HepG2 (cell line): Measurements from ENCODE around the gene RUNX3. TPM values are rescaled to one million over a fixed set of nuclear protein-coding genes. Genes with fewer than 3 reads are reported as not detected.

Experiments
- ATAC-seq: fragments of 200-7000 bp; cut with Tn5 transposase; 3 replicates; pipeline ENCODE4 v1.9.1; 2020; ENCODE audit warnings: mild to moderate bottlenecking, moderate library complexity
- BruUV-seq: library from RNA; stranded (reverse); fragments of 400-500 nt; replicated peaks from 2 replicates; lab custom pipeline; 2021; lab: Mats Ljungman, UMichigan
- CTCF ChIA-PET: fragments of 300-600 bp; formaldehyde crosslinking; extraction: SDS; loops from one replicate; lab custom pipeline; 2021; ENCODE audit warnings: low total read pairs, inconsistent platforms, low intra/inter-chr PET ratio; lab: Yijun Ruan, JAX
- POLR2A ChIA-PET: fragments of 350-600 bp; sonication (Branson Sonifier 250); formaldehyde crosslinking; loops from one replicate; lab custom pipeline; 2020; ENCODE audit warnings: antibody characterized with exemption, inconsistent platforms; lab: Yijun Ruan, JAX
- DNase-seq: peaks from one replicate; pipeline ENCODE4 v3.0.0-alpha.2; 2015; ENCODE audit warnings: low spot score
- FAIRE-seq: peaks from 3 replicates; lab custom pipeline; 2011; peaks lifted over from hg19 to GRCh38; lab: Jason Lieb, UNC
- H2AFZ ChIP-seq: one replicate; pipeline ENCODE4 v1.6.1; 2011; ENCODE audit warnings: low read length, inconsistent platforms
- H3K27ac ChIP-seq: fragments of 300-600 bp; 3 replicates; pipeline ENCODE4 v1.8.0; 2011; ENCODE audit warnings: mixed run types, mild to moderate bottlenecking, mixed read lengths, low read length, inconsistent platforms; ENCODE audit not compliant: insufficient read depth; ENCODE audit errors: extremely low read length
- H3K27me3 ChIP-seq, 2 experiments: fragments of 200-600 bp in 1 of 2; 2 replicates in 1 of 2; 3 replicates in 1 of 2; pipeline versions ENCODE4 v1.6.0 to v1.8.0; 2011; ENCODE audit warnings: low read length in 2 of 2, mild to moderate bottlenecking in 2 of 2, moderate library complexity in 2 of 2, inconsistent platforms in 1 of 2; ENCODE audit not compliant: insufficient read depth in 2 of 2, control insufficient read depth in 1 of 2
- H3K36me3 ChIP-seq, 2 experiments: fragments of 200-600 bp in 1 of 2; replicated peaks in 1 of 2; 2 replicates in 1 of 2; 3 replicates in 1 of 2; pipeline versions ENCODE4 v1.5.1 to v1.8.0; 2011; ENCODE audit warnings: low read length in 2 of 2, inconsistent platforms in 1 of 2; ENCODE audit not compliant: insufficient read depth in 2 of 2, control insufficient read depth in 1 of 2
- H3K4me1 ChIP-seq: 2 replicates; pipeline ENCODE4 v1.5.1; 2012; ENCODE audit warnings: low read length, inconsistent platforms; ENCODE audit not compliant: insufficient read depth
- H3K4me2 ChIP-seq: 2 replicates; pipeline ENCODE4 v1.6.0; 2011; ENCODE audit warnings: low read depth, low read length, inconsistent platforms
- H3K4me3 ChIP-seq, 3 experiments: fragments of 200-600 bp in 1 of 3; sonication (generic), shearing (Covaris generic) in 1 of 3; replicated peaks in 1 of 3; 2 replicates each; pipeline ENCODE4 v1.5.1; 2011 to 2016; ENCODE audit warnings: low read length in 3 of 3, inconsistent platforms in 2 of 3, low read depth in 2 of 3, mild to moderate bottlenecking in 2 of 3, control low read depth in 1 of 3, mixed read lengths in 1 of 3; ENCODE audit not compliant: insufficient read depth in 1 of 3
- H3K79me2 ChIP-seq: one replicate; pipeline ENCODE4 v1.6.1; 2011; ENCODE audit warnings: low read length, inconsistent platforms; ENCODE audit not compliant: insufficient read depth
- H3K9ac ChIP-seq: 2 replicates; pipeline ENCODE4 v1.6.0; 2011; ENCODE audit warnings: mild to moderate bottlenecking, low read depth, low read length, inconsistent platforms; ENCODE audit not compliant: insufficient read depth
- H3K9me3 ChIP-seq: 2 replicates; pipeline ENCODE4 v1.5.1; 2012; ENCODE audit warnings: mild to moderate bottlenecking, low read length
- H4K20me1 ChIP-seq: 2 replicates; pipeline ENCODE4 v1.6.0; 2011; ENCODE audit warnings: inconsistent platforms, mild to moderate bottlenecking, low read length, moderate library complexity; ENCODE audit not compliant: insufficient read depth
- ARHGAP35 ChIP-seq: sonication (generic); formaldehyde crosslinking; IDR thresholded peaks from 2 replicates; pipeline ENCODE4 v1.9.0; 2022; ENCODE audit warnings: mild to moderate bottlenecking, inconsistent platforms, moderate library complexity, missing genetic modification reagents, borderline replicate concordance
- GZF1 ChIP-seq: sonication (generic); formaldehyde crosslinking; IDR thresholded peaks from 2 replicates; pipeline ENCODE4 v1.5.1; 2020; ENCODE audit warnings: mild to moderate bottlenecking, missing genetic modification reagents
- HES4 ChIP-seq: sonication (generic); formaldehyde crosslinking; IDR thresholded peaks from 2 replicates; pipeline ENCODE4 v1.9.0; 2021; ENCODE audit warnings: mild to moderate bottlenecking, missing genetic modification reagents, borderline replicate concordance
- NFRKB ChIP-seq: fragments of 450-650 bp; IDR thresholded peaks from 2 replicates; pipeline ENCODE4 v1.6.1; 2017
- NR1H2 ChIP-seq: sonication (generic); formaldehyde crosslinking; IDR thresholded peaks from 2 replicates; pipeline ENCODE4 v1.8.1; 2022; ENCODE audit warnings: low read depth, missing genetic modification reagents, borderline replicate concordance
- PAX8 ChIP-seq: sonication (generic); formaldehyde crosslinking; IDR thresholded peaks from 2 replicates; pipeline ENCODE4 v1.8.0; 2022; ENCODE audit warnings: mild to moderate bottlenecking, missing genetic modification reagents, borderline replicate concordance
- RBAK ChIP-seq: sonication (generic); formaldehyde crosslinking; IDR thresholded peaks from 2 replicates; pipeline ENCODE4 v1.5.1; 2020; ENCODE audit warnings: mild to moderate bottlenecking, missing genetic modification reagents
- REPIN1 ChIP-seq: sonication (generic); formaldehyde crosslinking; IDR thresholded peaks from 2 replicates; pipeline ENCODE4 v1.8.0; 2022; ENCODE audit warnings: missing genetic modification reagents, low read depth, mild to moderate bottlenecking, borderline replicate concordance
- SRSF4 ChIP-seq: fragments of 200-400 bp; formaldehyde crosslinking; IDR thresholded peaks from one replicate; pipeline ENCODE4 v1.6.1; 2018; ENCODE audit warnings: mild to moderate bottlenecking, low read depth, low read length, moderate library complexity; ENCODE audit not compliant: poor library complexity, severe bottlenecking
- TBL1XR1 ChIP-seq: fragments of 150-350 bp; IDR thresholded peaks from 2 replicates; pipeline ENCODE4 v1.6.1; 2014; ENCODE audit warnings: borderline replicate concordance, low read length; ENCODE audit not compliant: partially characterized antibody
- TP53 ChIP-seq: sonication (generic); formaldehyde crosslinking; conservative IDR thresholded peaks from 2 replicates; pipeline ENCODE4 v1.4.0; 2020; ENCODE audit warnings: missing genetic modification reagents
- TRIM22 ChIP-seq: fragments of 450-650 bp; IDR thresholded peaks from 2 replicates; pipeline ENCODE4 v1.6.1; 2017
- ZNF10 ChIP-seq: sonication (generic); formaldehyde crosslinking; IDR thresholded peaks from 2 replicates; pipeline ENCODE4 v1.4.0; 2020; ENCODE audit warnings: mild to moderate bottlenecking, low read depth, missing genetic modification reagents, borderline replicate concordance
- ZNF580 ChIP-seq: IDR thresholded peaks from 2 replicates; pipeline ENCODE4 v1.6.1; 2016; ENCODE audit warnings: low read depth, borderline replicate concordance
- WGBS: methylation state at CpG from one replicate; pipeline ENCODE4 v1.1.6; 2017; ENCODE audit warnings: low lambda C conversion rate; 5-methylcytosine and 5-hydroxymethylcytosine counted together
- in situ Hi-C: cut with HindIII; loops from 2 replicates; pipeline ENCODE4 v1.10.0; 2017; ENCODE audit warnings: low pct_unique_long_range_greater_than_20kb; ENCODE audit not compliant: extremely low pct_ligation_motif_present
- intact Hi-C: fragments of 100-400 bp; cut with micrococcal nuclease; formaldehyde crosslinking; loops from one replicate; pipeline ENCODE4 v1.10.0; 2022; ENCODE audit not compliant: unreplicated experiment
- polyA plus RNA-seq, 8 experiments: library from polyadenylated mRNA; depleted of rRNA in 3 of 8; stranded (reverse) in 7 of 8; unstranded in 1 of 8; fragments of >200 nt; fragmentation: Illumina TruSeq in 4 of 8; extraction: Trizol in 4 of 8; gene quantifications; 2 replicates each; pipeline versions ENCODE4 v1.2.1 to v1.2.3, GENCODE V29; 2011 to 2016; ENCODE audit warnings: low read depth in 4 of 8, missing spikeins in 1 of 8, mixed read lengths in 1 of 8; ENCODE audit not compliant: insufficient read depth in 1 of 8
- total RNA-seq, 5 experiments: library from RNA; depleted of rRNA; stranded (reverse); fragments of >200 nt; fragmentation: Illumina TruSeq; extraction: Trizol; gene quantifications; 2 replicates each; pipeline ENCODE4 v1.2.3, GENCODE V29; 2016; ENCODE audit warnings: low read depth in 1 of 5
- TF ChIP-seq, protein P1 (sequence below): sonication (generic); formaldehyde crosslinking; IDR thresholded peaks from 2 replicates; pipeline ENCODE4 v1.4.0; 2020; ENCODE audit warnings: missing genetic modification reagents
- TF ChIP-seq, protein P2 (sequence below): sonication (generic); formaldehyde crosslinking; IDR thresholded peaks from one replicate; pipeline ENCODE4 v1.5.1; 2020; ENCODE audit warnings: mild to moderate bottlenecking, missing genetic modification reagents; ENCODE audit errors: not compliant biosample characterization

The RUNX3 gene
- total and polyA plus RNA-seq, 2 of the 13 experiments (the other 11 are each of a cell fraction or from before 2014, with no cell fraction given): 0.04 to 0.22 TPM

- ChIA-PET POLR2A (no interaction called here), CTCF (no interaction called here)
- DNase-seq: no peak
- Histone ChIP-seq H3K4me1 (no peaks in the 10 kb centered on the region), H3K9me3 (peaks cover 11% of the 10 kb centered on the region), H2AFZ (no peak overlapping the region), H3K27ac (no peak overlapping the region), H3K79me2 (no peaks in the 10 kb centered on the region), H3K4me3 (no peak overlapping the region), H3K36me3 (no peaks in the 10 kb centered on the region), H3K9ac (no peak overlapping the region), H4K20me1 (no peaks in the 10 kb centered on the region), H3K4me2 (no peak overlapping the region), H3K27me3 (peaks cover 1 to 4% of the 10 kb centered on the region in 2 experiments; a peak in 1 of 5 replicates)
- no peak for FAIRE-seq
- WGBS: 36% methylated on average over 3 of the region's 3 CpGs
- no TSS peak for BruUV-seq
- in situ Hi-C loops (no loop called here), intact Hi-C loops (no loop called here)
- ATAC-seq: no peak
- TF ChIP-seq HES4 (CRISPR knock-in tag) (no peak), ZNF580 (no peak), ZNF10 (CRISPR knock-in tag) (no peak), NFRKB (no peak), GZF1 (CRISPR knock-in tag) (no peak), TBL1XR1 (no peak), NR1H2 (CRISPR knock-in tag) (no peak), PAX8 (CRISPR knock-in tag) (no peak), RBAK (CRISPR knock-in tag) (no peak), TRIM22 (no peak), TP53 (no peak), ARHGAP35 (CRISPR knock-in tag) (no peak), SRSF4 (no peak), REPIN1 (no peak)
- TF ChIP-seq, protein P1, sequence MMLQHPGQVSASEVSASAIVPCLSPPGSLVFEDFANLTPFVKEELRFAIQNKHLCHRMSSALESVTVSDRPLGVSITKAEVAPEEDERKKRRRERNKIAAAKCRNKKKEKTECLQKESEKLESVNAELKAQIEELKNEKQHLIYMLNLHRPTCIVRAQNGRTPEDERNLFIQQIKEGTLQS (CRISPR knock-in tag): no peak
- TF ChIP-seq, protein P2, sequence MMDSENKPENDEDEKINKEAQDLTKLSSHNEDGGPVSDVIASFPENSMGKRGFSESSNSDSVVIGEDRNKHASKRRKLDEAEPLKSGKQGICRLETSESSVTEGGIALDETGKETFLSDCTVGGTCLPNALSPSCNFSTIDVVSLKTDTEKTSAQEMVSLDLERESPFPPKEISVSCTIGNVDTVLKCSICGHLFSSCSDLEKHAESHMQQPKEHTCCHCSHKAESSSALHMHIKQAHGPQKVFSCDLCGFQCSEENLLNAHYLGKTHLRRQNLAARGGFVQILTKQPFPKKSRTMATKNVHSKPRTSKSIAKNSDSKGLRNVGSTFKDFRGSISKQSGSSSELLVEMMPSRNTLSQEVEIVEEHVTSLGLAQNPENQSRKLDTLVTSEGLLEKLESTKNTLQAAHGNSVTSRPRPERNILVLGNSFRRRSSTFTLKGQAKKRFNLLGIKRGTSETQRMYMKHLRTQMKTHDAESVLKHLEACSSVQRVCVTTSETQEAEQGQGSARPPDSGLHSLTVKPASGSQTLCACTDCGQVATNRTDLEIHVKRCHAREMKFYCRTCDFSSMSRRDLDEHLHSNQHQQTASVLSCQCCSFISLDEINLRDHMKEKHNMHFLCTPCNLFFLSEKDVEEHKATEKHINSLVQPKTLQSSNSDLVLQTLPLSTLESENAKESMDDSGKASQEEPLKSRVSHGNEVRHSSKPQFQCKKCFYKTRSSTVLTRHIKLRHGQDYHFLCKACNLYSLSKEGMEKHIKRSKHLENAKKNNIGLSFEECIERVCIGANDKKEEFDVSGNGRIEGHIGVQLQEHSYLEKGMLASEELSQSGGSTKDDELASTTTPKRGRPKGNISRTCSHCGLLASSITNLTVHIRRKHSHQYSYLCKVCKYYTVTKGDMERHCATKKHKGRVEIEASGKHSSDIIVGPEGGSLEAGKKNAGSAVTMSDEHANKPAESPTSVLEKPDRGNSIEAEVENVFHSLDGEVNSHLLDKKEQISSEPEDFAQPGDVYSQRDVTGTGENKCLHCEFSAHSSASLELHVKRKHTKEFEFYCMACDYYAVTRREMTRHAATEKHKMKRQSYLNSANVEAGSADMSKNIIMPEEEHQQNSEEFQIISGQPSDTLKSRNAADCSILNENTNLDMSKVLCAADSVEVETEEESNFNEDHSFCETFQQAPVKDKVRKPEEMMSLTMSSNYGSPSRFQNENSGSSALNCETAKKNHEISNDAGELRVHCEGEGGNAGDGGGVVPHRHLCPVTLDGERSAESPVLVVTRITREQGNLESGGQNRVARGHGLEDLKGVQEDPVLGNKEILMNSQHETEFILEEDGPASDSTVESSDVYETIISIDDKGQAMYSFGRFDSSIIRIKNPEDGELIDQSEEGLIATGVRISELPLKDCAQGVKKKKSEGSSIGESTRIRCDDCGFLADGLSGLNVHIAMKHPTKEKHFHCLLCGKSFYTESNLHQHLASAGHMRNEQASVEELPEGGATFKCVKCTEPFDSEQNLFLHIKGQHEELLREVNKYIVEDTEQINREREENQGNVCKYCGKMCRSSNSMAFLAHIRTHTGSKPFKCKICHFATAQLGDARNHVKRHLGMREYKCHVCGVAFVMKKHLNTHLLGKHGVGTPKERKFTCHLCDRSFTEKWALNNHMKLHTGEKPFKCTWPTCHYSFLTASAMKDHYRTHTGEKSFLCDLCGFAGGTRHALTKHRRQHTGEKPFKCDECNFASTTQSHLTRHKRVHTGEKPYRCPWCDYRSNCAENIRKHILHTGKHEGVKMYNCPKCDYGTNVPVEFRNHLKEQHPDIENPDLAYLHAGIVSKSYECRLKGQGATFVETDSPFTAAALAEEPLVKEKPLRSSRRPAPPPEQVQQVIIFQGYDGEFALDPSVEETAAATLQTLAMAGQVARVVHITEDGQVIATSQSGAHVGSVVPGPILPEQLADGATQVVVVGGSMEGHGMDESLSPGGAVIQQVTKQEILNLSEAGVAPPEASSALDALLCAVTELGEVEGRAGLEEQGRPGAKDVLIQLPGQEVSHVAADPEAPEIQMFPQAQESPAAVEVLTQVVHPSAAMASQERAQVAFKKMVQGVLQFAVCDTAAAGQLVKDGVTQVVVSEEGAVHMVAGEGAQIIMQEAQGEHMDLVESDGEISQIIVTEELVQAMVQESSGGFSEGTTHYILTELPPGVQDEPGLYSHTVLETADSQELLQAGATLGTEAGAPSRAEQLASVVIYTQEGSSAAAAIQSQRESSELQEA: no peak
These were observed 36.6 kb downstream of the RUNX3 start for GRCh38 chr1:24893431-24893830.
